Lower leg skin (tissue), 3 donors: Measurements from ENCODE around the gene AGPAT4.

Experiments
- CTCF ChIP-seq, 3 donors: fragments of 450-650 bp; IDR thresholded peaks; one replicate each; pipeline ENCODE4 v1.5.1; 2016; ENCODE audit warnings: antibody characterized with exemption in 3 of 3, mild to moderate bottlenecking in 3 of 3, moderate library complexity in 2 of 3
- POLR2A ChIP-seq, 2 donors: fragments of 450-650 bp; IDR thresholded peaks; one replicate each; pipeline ENCODE4 v1.6.1; 2016 to 2017; ENCODE audit warnings: antibody characterized with exemption in 2 of 2, mild to moderate bottlenecking in 1 of 2, moderate library complexity in 1 of 2

- TF ChIP-seq CTCF (IDR thresholded peaks at IDR 0.05) (no peak), POLR2A (IDR thresholded peaks at IDR 0.05) (no peak)
Measured at GRCh38 chr6:161143663-161144430, 130.0 kb downstream of the AGPAT4 start.
